ENCODE results near the gene ELN.

ELN gene

GRCh38 chr7:74057987-74058386, 30.0 kb downstream of the ELN start:
- in situ Hi-C loops (cut with HindIII; ENCODE audit: low sequenced_read_pairs), result no loop called here

- in situ Hi-C loops (cut with HindIII; ENCODE audit: low sequenced_read_pairs), result no loop called here
These were observed 30.5 kb downstream of the ELN start for GRCh38 chr7:74058486-74058885.

GRCh38 chr7:74059037-74059436, 31.1 kb downstream of the ELN start:
- in situ Hi-C loops (cut with HindIII; ENCODE audit: low sequenced_read_pairs), result no loop called here

GRCh38 chr7:74059681-74060588, 32.0 kb downstream of the ELN start:
- in situ Hi-C loops (cut with HindIII; ENCODE audit: low sequenced_read_pairs), result loop anchor here (10.0 kb wide), 1 partner anchor 125 kb away; no protein-coding TSS in a partner anchor

- in situ Hi-C loops (cut with HindIII; ENCODE audit: low sequenced_read_pairs), result loop anchor here (10.0 kb wide), 1 partner anchor 123 kb away; no protein-coding TSS in a partner anchor
These were observed 34.0 kb downstream of the ELN start for GRCh38 chr7:74061840-74062539.

GRCh38 chr7:74063223-74063641, 35.3 kb downstream of the ELN start:
- in situ Hi-C loops (cut with HindIII; ENCODE audit: low sequenced_read_pairs), result loop anchor here (10.0 kb wide), 1 partner anchor 122 kb away; no protein-coding TSS in a partner anchor

- in situ Hi-C loops (cut with HindIII; ENCODE audit: low sequenced_read_pairs), result loop anchor here (10.0 kb wide), 1 partner anchor 121 kb away; no protein-coding TSS in a partner anchor
These were observed 35.7 kb downstream of the ELN start for GRCh38 chr7:74063646-74064045.

- in situ Hi-C loops (cut with HindIII; ENCODE audit: low sequenced_read_pairs), result loop anchor here (10.0 kb wide), 1 partner anchor 120 kb away; no protein-coding TSS in a partner anchor
These were observed 36.7 kb downstream of the ELN start for GRCh38 chr7:74064696-74065095.

- in situ Hi-C loops (cut with HindIII; ENCODE audit: low sequenced_read_pairs), result loop anchor here (10.0 kb wide), 1 partner anchor 118 kb away; no protein-coding TSS in a partner anchor
These were observed 38.7 kb downstream of the ELN start for GRCh38 chr7:74066626-74067025.

- in situ Hi-C loops (cut with HindIII; ENCODE audit: low sequenced_read_pairs), result loop anchor here (10.0 kb wide), 1 partner anchor 116 kb away; no protein-coding TSS in a partner anchor
These were observed 40.6 kb downstream of the ELN start for GRCh38 chr7:74068378-74069085.

- in situ Hi-C loops (cut with HindIII; ENCODE audit: low sequenced_read_pairs), result loop anchor here (10.0 kb wide), 1 partner anchor 116 kb away; no protein-coding TSS in a partner anchor
These were observed 41.1 kb downstream of the ELN start for GRCh38 chr7:74069086-74069541.

GRCh38 chr7:74069790-74070618, 42.0 kb downstream of the ELN start:
- in situ Hi-C loops (cut with HindIII; ENCODE audit: low sequenced_read_pairs), result loop anchor here (10.0 kb wide), 1 partner anchor 115 kb away; no protein-coding TSS in a partner anchor

GRCh38 chr7:74070619-74070921, 42.6 kb downstream of the ELN start:
- in situ Hi-C loops (cut with HindIII; ENCODE audit: low sequenced_read_pairs), result no loop called here

GRCh38 chr7:74071121-74071520, 43.1 kb downstream of the ELN start:
- in situ Hi-C loops (cut with HindIII; ENCODE audit: low sequenced_read_pairs), result no loop called here

- in situ Hi-C loops (cut with HindIII; ENCODE audit: low sequenced_read_pairs), result no loop called here
These were observed 46.8 kb downstream of the ELN start for GRCh38 chr7:74074770-74075169.

- in situ Hi-C loops (cut with HindIII; ENCODE audit: low sequenced_read_pairs), result no loop called here
These were observed 50.5 kb downstream of the ELN start for GRCh38 chr7:74078461-74078860.

GRCh38 chr7:74082770-74083116, 54.8 kb downstream of the ELN start:
- in situ Hi-C loops (cut with HindIII; ENCODE audit: low sequenced_read_pairs), result no loop called here

GRCh38 chr7:74083117-74083876, 55.3 kb downstream of the ELN start, which contains the start of gene LIMK1:
Gene LIMK1, plus strand, starts transcription at chr7:74083804. Its CDS starts 187 bp downstream, at chr7:74083991.
- in situ Hi-C loops (cut with HindIII; ENCODE audit: low sequenced_read_pairs), result no loop called here
